GM13976 (cell line): ENCODE measurements around the gene IRAK1.

Experiments
- DNase-seq: peaks from one replicate; pipeline ENCODE4 v3.0.0; 2012; ENCODE audit warnings: low spot score
- CTCF ChIP-seq: IDR thresholded peaks from 2 replicates; pipeline ENCODE4 v1.5.1; 2012; ENCODE audit warnings: borderline replicate concordance, mild to moderate bottlenecking; ENCODE audit not compliant: insufficient read depth; ENCODE audit errors: extremely low read depth, missing control alignments, control extremely low read depth
- in situ Hi-C: fragments of 300-500 bp; cut with MboI; formaldehyde crosslinking; loops from one replicate; pipeline ENCODE4 v1.12.0; 2022; ENCODE audit warnings: low sequenced_read_pairs, mixed read lengths, inconsistent platforms; ENCODE audit not compliant: unreplicated experiment

Gene IRAK1

GRCh38 chrX:154016366-154017076 lies 3.2 kb downstream of the IRAK1 start:
- no peak for TF ChIP-seq CTCF
- no peak for DNase-seq
- in situ Hi-C loops: loop anchor here (25.0 kb wide), 1 partner anchor 521 kb away; the partner anchor contains the start of genes G6PD and IKBKG

- no peak for DNase-seq
- no peak for TF ChIP-seq CTCF
- in situ Hi-C loops: loop anchor here (25.0 kb wide), 1 partner anchor 522 kb away; the partner anchor contains the start of genes G6PD and IKBKG
Observed at GRCh38 chrX:154015581-154016264, 4.0 kb downstream of the IRAK1 start.

GRCh38 chrX:154014429-154015380 lies 5.0 kb downstream of the IRAK1 start:
- DNase-seq: no peak
- in situ Hi-C loops: loop anchor here (25.0 kb wide), 1 partner anchor 523 kb away; the partner anchor contains the start of genes G6PD and IKBKG
- TF ChIP-seq CTCF: no peak

- peak; percentile 75 for DNase-seq
- TF ChIP-seq CTCF: peak; percentile 84
- in situ Hi-C loops: loop anchor here (25.0 kb wide), 1 partner anchor 524 kb away; the partner anchor contains the start of genes G6PD and IKBKG
Observed at GRCh38 chrX:154013614-154014360, 5.9 kb downstream of the IRAK1 start.

GRCh38 chrX:154013001-154013421 lies 6.7 kb downstream of the IRAK1 start:
- in situ Hi-C loops: loop anchor here (25.0 kb wide), 1 partner anchor 524 kb away; the partner anchor contains the start of genes G6PD and IKBKG
- TF ChIP-seq CTCF: no peak
- DNase-seq: no peak
